ENCODE measurements around the gene PLOD2. TPM values are rescaled to one million over a fixed set of nuclear protein-coding genes. Genes with fewer than 3 reads are reported as not detected.

Gene PLOD2
- total and polyA plus RNA-seq, 2 of the 8 experiments (the other 6 are each of a cell fraction or from before 2014, with no cell fraction given): 4.0 to 28.7 TPM

DNA sequence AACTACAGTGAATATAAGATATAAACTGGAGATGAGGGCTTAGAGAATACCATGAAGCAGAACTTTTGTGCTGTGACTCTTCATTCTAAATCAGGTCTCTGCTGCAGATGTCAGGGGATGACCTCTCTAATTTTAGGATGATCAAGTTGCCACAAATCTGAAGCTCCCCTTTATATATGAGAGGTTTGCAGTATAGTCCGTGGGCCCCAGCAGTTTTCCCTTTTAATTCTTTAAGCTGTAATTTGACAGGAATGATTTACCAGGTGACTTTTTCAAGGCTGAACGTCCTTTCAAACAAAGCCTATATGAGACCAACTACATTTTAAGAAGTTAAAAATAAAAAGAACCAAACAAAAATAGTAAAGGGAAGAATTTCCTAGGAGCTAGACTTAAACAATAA, 4.9 kb upstream of the PLOD2 start:
- 80% methylated on average over 2 of the region's 2 CpGs; no CpG with 5 or more reads in 1 of the 2 experiments for WGBS, 2 experiments (ENCODE audit: extremely low coverage in 1 of 2, insufficient coverage in 1 of 2, insufficient read length in 1 of 2, insufficient replicate concordance in 2 of 2, low coverage in 1 of 2, low lambda C conversion rate in 2 of 2, missing lambda C conversion rate in 1 of 2)
- H2BK5ac ChIP-seq (ENCODE audit: low read depth, low read length): no peak overlapping the region
- H2BK15ac ChIP-seq (ENCODE audit: low read length): no peak overlapping the region
- H3K4me2 ChIP-seq (ENCODE audit: insufficient read depth in 1 of 2, low read depth in 2 of 2, low read length in 2 of 2): no peak overlapping the region
- ChIA-PET CTCF (ENCODE audit: partially characterized antibody) (interaction anchor here (1.2 to 1.6 kb wide), 5 partner anchors 11 to 101 kb away, joined by 3 to 8 read pairs (median 5); no protein-coding TSS in a partner anchor), POLR2A (ENCODE audit: partially characterized antibody) (no interaction called here)
- H2BK120ac ChIP-seq (replicated peaks; ENCODE audit: low read depth, low read length): no peak overlapping the region
- peaks cover 0 to 4% (median 1%) of the 10 kb centered on the region in 4 experiments; a peak in 2 of 7 replicates for H3K4me1 ChIP-seq (replicated peaks in 1 of 4; ENCODE audit: control insufficient read depth in 3 of 4, insufficient read depth in 4 of 4, low read length in 3 of 4)
- no peak overlapping the region for H3K27ac ChIP-seq (ENCODE audit: low read depth, low read length)
- H3K23me2 ChIP-seq (ENCODE audit: low read depth, low read length): peaks cover 6% of the 10 kb centered on the region; the same call in 1 of the 2 replicates
- no peak overlapping the region for H3K4ac ChIP-seq (replicated peaks; ENCODE audit: insufficient read length, low read depth, low read length)
- no peak overlapping the region for H4K91ac ChIP-seq (replicated peaks; ENCODE audit: insufficient read length, low read length)
- H3K4me3 ChIP-seq (ENCODE audit: extremely low read depth in 1 of 4, insufficient read depth in 2 of 4, low read depth in 3 of 4, low read length in 4 of 4): no peak overlapping the region
- no peaks in the 10 kb centered on the region for H3K79me1 ChIP-seq (ENCODE audit: low read depth, low read length)
- no peak overlapping the region for H4K8ac ChIP-seq (ENCODE audit: extremely low read depth, insufficient read depth, low read length)
- no peaks in the 10 kb centered on the region for H3K79me2 ChIP-seq (ENCODE audit: control insufficient read depth in 1 of 2, insufficient read depth in 2 of 2, low read length in 2 of 2)
- DNase-seq (ENCODE audit: low read depth in 1 of 2, low spot score in 2 of 2): no peak
- no peak overlapping the region for H3K14ac ChIP-seq (ENCODE audit: insufficient read length)
- H3K18ac ChIP-seq (ENCODE audit: extremely low read depth, low read length): no peak overlapping the region
- H3K36me3 ChIP-seq (ENCODE audit: control insufficient read depth in 2 of 4, insufficient read depth in 4 of 4, low read length in 3 of 4): no peaks in the 10 kb centered on the region
- H2BK20ac ChIP-seq (ENCODE audit: low read length): no peak overlapping the region
- H3K56ac ChIP-seq (replicated peaks; ENCODE audit: insufficient read length, low read depth, low read length): no peak overlapping the region
- no peak overlapping the region for H3K9ac ChIP-seq (replicated peaks in 1 of 4; ENCODE audit: extremely low read depth in 1 of 4, low read depth in 3 of 4, low read length in 3 of 4)
- H2AK5ac ChIP-seq (ENCODE audit: low read depth, low read length): no peak overlapping the region
- H2BK12ac ChIP-seq (ENCODE audit: low read depth, low read length): no peak overlapping the region
- no peak for FAIRE-seq
- no peaks in the 10 kb centered on the region for H3K9me3 ChIP-seq (ENCODE audit: insufficient read depth in 2 of 2, low read depth in 1 of 2, low read length in 1 of 2)
- H4K20me1 ChIP-seq (replicated peaks in 1 of 2; ENCODE audit: control insufficient read depth in 1 of 2, insufficient read depth in 2 of 2, low read length in 2 of 2): no peaks in the 10 kb centered on the region
- no peak overlapping the region for H2AFZ ChIP-seq (ENCODE audit: low read length)
- H3K27me3 ChIP-seq (replicated peaks in 1 of 4; ENCODE audit: control insufficient read depth in 3 of 4, extremely low read depth in 1 of 4, insufficient read depth in 3 of 4, low read length in 3 of 4): peaks cover 0 to 6% (median 1%) of the 10 kb centered on the region in 4 experiments; a peak in 3 of 7 replicates
- H3K23ac ChIP-seq (ENCODE audit: insufficient read length): no peak overlapping the region
- no peak overlapping the region for H4K5ac ChIP-seq (ENCODE audit: insufficient read length, low read depth, low read length)
- TF ChIP-seq CHD1 (IDR thresholded peaks at IDR 0.05; ENCODE audit: low read depth, low read length) (no peak), SIN3A (conservative IDR thresholded peaks at IDR 0.05 in 1 of 2, IDR thresholded peaks at IDR 0.05 in 1 of 2; ENCODE audit: low read depth in 1 of 2, low read length in 2 of 2) (no peak), CBX5 (IDR thresholded peaks at IDR 0.05; ENCODE audit: low read depth, low read length) (no peak), POLR2A (IDR thresholded peaks at IDR 0.05; ENCODE audit: control extremely low read depth in 1 of 2, low read depth in 2 of 2, low read length in 2 of 2) (no peak), CBX8 (IDR thresholded peaks at IDR 0.05; ENCODE audit: borderline replicate concordance, low read depth, low read length) (no peak), GTF2F1 (IDR thresholded peaks at IDR 0.05; ENCODE audit: borderline replicate concordance, low read depth, low read length) (no peak), SP2 (IDR thresholded peaks at IDR 0.05; ENCODE audit: low read length) (no peak), JUN (IDR thresholded peaks at IDR 0.05; ENCODE audit: low read depth, low read length) (no peak)
- TF ChIP-seq, protein P1, sequence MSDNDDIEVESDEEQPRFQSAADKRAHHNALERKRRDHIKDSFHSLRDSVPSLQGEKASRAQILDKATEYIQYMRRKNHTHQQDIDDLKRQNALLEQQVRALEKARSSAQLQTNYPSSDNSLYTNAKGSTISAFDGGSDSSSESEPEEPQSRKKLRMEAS (IDR thresholded peaks at IDR 0.05): no peak
- TF ChIP-seq, protein P2, sequence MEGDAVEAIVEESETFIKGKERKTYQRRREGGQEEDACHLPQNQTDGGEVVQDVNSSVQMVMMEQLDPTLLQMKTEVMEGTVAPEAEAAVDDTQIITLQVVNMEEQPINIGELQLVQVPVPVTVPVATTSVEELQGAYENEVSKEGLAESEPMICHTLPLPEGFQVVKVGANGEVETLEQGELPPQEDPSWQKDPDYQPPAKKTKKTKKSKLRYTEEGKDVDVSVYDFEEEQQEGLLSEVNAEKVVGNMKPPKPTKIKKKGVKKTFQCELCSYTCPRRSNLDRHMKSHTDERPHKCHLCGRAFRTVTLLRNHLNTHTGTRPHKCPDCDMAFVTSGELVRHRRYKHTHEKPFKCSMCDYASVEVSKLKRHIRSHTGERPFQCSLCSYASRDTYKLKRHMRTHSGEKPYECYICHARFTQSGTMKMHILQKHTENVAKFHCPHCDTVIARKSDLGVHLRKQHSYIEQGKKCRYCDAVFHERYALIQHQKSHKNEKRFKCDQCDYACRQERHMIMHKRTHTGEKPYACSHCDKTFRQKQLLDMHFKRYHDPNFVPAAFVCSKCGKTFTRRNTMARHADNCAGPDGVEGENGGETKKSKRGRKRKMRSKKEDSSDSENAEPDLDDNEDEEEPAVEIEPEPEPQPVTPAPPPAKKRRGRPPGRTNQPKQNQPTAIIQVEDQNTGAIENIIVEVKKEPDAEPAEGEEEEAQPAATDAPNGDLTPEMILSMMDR (IDR thresholded peaks at IDR 0.05; ENCODE audit: control extremely low read depth in 1 of 3, insufficient read depth in 1 of 3, low read depth in 1 of 3, low read length in 3 of 3): no peak
- TF ChIP-seq, protein P3, sequence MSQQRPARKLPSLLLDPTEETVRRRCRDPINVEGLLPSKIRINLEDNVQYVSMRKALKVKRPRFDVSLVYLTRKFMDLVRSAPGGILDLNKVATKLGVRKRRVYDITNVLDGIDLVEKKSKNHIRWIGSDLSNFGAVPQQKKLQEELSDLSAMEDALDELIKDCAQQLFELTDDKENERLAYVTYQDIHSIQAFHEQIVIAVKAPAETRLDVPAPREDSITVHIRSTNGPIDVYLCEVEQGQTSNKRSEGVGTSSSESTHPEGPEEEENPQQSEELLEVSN (IDR thresholded peaks at IDR 0.05): no peak

Data from H1 (cell line).